Cardiac muscle cell (in vitro differentiated cells and primary cell): ENCODE results near the gene PARP11. TPM values are rescaled to one million over a fixed set of nuclear protein-coding genes. Genes with fewer than 3 reads are reported as not detected.

Source experiments
- DNase-seq, 2 donors: peaks; one replicate each; pipeline versions ENCODE4 v3.0.0 to v3.0.0-alpha.2; 2010 to 2017; ENCODE audit warnings: low read depth in 1 of 2, low spot score in 1 of 2
- H3K27ac ChIP-seq: fragments of 200-600 bp; sonication (generic); 2 replicates; pipeline ENCODE4 v1.5.1; 2016
- H3K27me3 ChIP-seq: fragments of 200-600 bp; sonication (generic); 2 replicates; pipeline ENCODE4 v1.6.0; 2016; ENCODE audit warnings: control low read depth
- H3K36me3 ChIP-seq: fragments of 200-600 bp; sonication (generic); 2 replicates; pipeline ENCODE4 v1.5.1; 2016; ENCODE audit warnings: control low read depth
- H3K4me1 ChIP-seq: fragments of 200-600 bp; sonication (generic); 2 replicates; pipeline ENCODE4 v1.8.1; 2017; ENCODE audit warnings: low read depth, mild to moderate bottlenecking, mixed run types
- H3K4me3 ChIP-seq: fragments of 200-600 bp; sonication (generic); 2 replicates; pipeline ENCODE4 v1.5.1; 2016; ENCODE audit warnings: mild to moderate bottlenecking
- H3K9me3 ChIP-seq: fragments of 200-600 bp; sonication (generic); 2 replicates; pipeline ENCODE4 v1.5.1; 2017; ENCODE audit warnings: low read depth, mild to moderate bottlenecking, control low read depth
- polyA plus RNA-seq: library from polyadenylated mRNA; unstranded; fragments of >200 nt; fragmentation: Nextera tagmentation; extraction: Ambion mirVana; gene quantifications from 2 replicates; pipeline ENCODE4 v1.2.1, GENCODE V29; 2016
- total RNA-seq: library from RNA; depleted of rRNA; stranded (reverse); fragments of >200 nt; gene quantifications from 2 replicates; pipeline ENCODE4 v1.2.3, GENCODE V29; 2016
- TF ChIP-seq, protein P1 (sequence below): IDR thresholded peaks from 2 replicates; pipeline ENCODE4 v1.5.1; 2012; ENCODE audit warnings: low read depth, mild to moderate bottlenecking, low read length

Gene PARP11
- total and polyA plus RNA-seq, 2 experiments from 2014 or later = 2.5 to 5.7 TPM

GRCh38 chr12:3882896-3883564 is 9.8 kb upstream of the PARP11 start:
- Histone ChIP-seq H3K9me3 (no peaks in the 10 kb centered on the region), H3K36me3 (no peaks in the 10 kb centered on the region), H3K27ac (no peak overlapping the region), H3K4me1 (no peaks in the 10 kb centered on the region), H3K27me3 (no peaks in the 10 kb centered on the region), H3K4me3 (no peak overlapping the region)
- TF ChIP-seq, protein P1, sequence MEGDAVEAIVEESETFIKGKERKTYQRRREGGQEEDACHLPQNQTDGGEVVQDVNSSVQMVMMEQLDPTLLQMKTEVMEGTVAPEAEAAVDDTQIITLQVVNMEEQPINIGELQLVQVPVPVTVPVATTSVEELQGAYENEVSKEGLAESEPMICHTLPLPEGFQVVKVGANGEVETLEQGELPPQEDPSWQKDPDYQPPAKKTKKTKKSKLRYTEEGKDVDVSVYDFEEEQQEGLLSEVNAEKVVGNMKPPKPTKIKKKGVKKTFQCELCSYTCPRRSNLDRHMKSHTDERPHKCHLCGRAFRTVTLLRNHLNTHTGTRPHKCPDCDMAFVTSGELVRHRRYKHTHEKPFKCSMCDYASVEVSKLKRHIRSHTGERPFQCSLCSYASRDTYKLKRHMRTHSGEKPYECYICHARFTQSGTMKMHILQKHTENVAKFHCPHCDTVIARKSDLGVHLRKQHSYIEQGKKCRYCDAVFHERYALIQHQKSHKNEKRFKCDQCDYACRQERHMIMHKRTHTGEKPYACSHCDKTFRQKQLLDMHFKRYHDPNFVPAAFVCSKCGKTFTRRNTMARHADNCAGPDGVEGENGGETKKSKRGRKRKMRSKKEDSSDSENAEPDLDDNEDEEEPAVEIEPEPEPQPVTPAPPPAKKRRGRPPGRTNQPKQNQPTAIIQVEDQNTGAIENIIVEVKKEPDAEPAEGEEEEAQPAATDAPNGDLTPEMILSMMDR = peak; percentile 40
- DNase-seq = peak; percentile 32 to 44

- Histone ChIP-seq H3K27me3 (no peaks in the 10 kb centered on the region), H3K36me3 (no peaks in the 10 kb centered on the region), H3K4me3 (no peak overlapping the region), H3K27ac (no peak overlapping the region), H3K4me1 (no peaks in the 10 kb centered on the region), H3K9me3 (no peaks in the 10 kb centered on the region)
- no peak for DNase-seq
- TF ChIP-seq, protein P1 = no peak
Measured at GRCh38 chr12:3882406-3882805, 9.2 kb upstream of the PARP11 start.

- no peaks in the 10 kb centered on the region for H3K4me1 ChIP-seq
- H3K36me3 ChIP-seq = no peaks in the 10 kb centered on the region
- no peak overlapping the region for H3K27ac ChIP-seq
- no peak overlapping the region for H3K4me3 ChIP-seq
- no peak for DNase-seq
- H3K9me3 ChIP-seq = no peaks in the 10 kb centered on the region
- TF ChIP-seq, protein P1 = no peak
- no peaks in the 10 kb centered on the region for H3K27me3 ChIP-seq
Measured at GRCh38 chr12:3881281-3881950, 8.2 kb upstream of the PARP11 start.

GRCh38 chr12:3879846-3880245 is 6.6 kb upstream of the PARP11 start:
- Histone ChIP-seq H3K36me3 (no peaks in the 10 kb centered on the region), H3K9me3 (no peaks in the 10 kb centered on the region), H3K27ac (no peak overlapping the region), H3K4me1 (no peaks in the 10 kb centered on the region), H3K27me3 (no peaks in the 10 kb centered on the region), H3K4me3 (no peak overlapping the region)
- no peak for DNase-seq
- TF ChIP-seq, protein P1 = no peak

GRCh38 chr12:3871356-3871755 is 1.8 kb downstream of the PARP11 start:
- TF ChIP-seq, protein P1 = no peak
- DNase-seq = no peak
- H3K27me3 ChIP-seq = no peaks in the 10 kb centered on the region
- H3K36me3 ChIP-seq = no peaks in the 10 kb centered on the region
- no peak overlapping the region for H3K4me3 ChIP-seq
- no peak overlapping the region for H3K27ac ChIP-seq
- H3K9me3 ChIP-seq = no peaks in the 10 kb centered on the region
- peaks cover 13% of the 10 kb centered on the region for H3K4me1 ChIP-seq
